T-helper 2 cell treated with Interferon-gamma antibody and Interleukin-4, amounts not matched to agents 100 ng/mL and 5 ng/mL, for 36 hours (primary cell): Measurements from ENCODE around the gene SPATS2. TPM values are rescaled to one million over a fixed set of nuclear protein-coding genes. Genes with fewer than 3 reads are reported as not detected.

Experiments
- intact Hi-C: fragments of 100-400 bp; cut with micrococcal nuclease; formaldehyde crosslinking; loops from one replicate; pipeline ENCODE4 v1.15.1; 2023
- total RNA-seq: library from RNA; stranded (reverse); gene quantifications from 2 replicates; pipeline ENCODE4 v1.2.3, GENCODE V29; 2022

Gene SPATS2
- total RNA-seq, 1 donor from 2014 or later = 14.6 TPM

GRCh38 chr12:49335118-49335954 lies 31.9 kb upstream of the SPATS2 start:
- intact Hi-C loops = loop anchor here (5.0 kb wide), 1 partner anchor 353 kb away; no protein-coding TSS in a partner anchor

- intact Hi-C loops = loop anchor here (2.0 to 5.0 kb wide), 2 partner anchors 13 to 354 kb away; partner anchors contain the start of gene TROAP
Measured at GRCh38 chr12:49335955-49336644, 31.2 kb upstream of the SPATS2 start.

GRCh38 chr12:49336645-49337584 lies 30.3 kb upstream of the SPATS2 start, which contains the start of gene C1QL4:
Gene C1QL4 (minus strand): TSS chr12:49337188. CDS start chr12:49336477, 711 bp downstream.
- intact Hi-C loops = loop anchor here (1.0 to 5.0 kb wide), 4 partner anchors 10 to 355 kb away; partner anchors contain the start of gene TROAP

GRCh38 chr12:49338830-49339463 lies 28.3 kb upstream of the SPATS2 start:
- intact Hi-C loops = loop anchor here (5.0 kb wide), 1 partner anchor 357 kb away; no protein-coding TSS in a partner anchor

GRCh38 chr12:49339464-49339861 lies 27.8 kb upstream of the SPATS2 start:
- intact Hi-C loops = loop anchor here (5.0 kb wide), 1 partner anchor 357 kb away; no protein-coding TSS in a partner anchor

- intact Hi-C loops = no loop called here
Measured at GRCh38 chr12:49340095-49340870, 27.0 kb upstream of the SPATS2 start.

- intact Hi-C loops = no loop called here
Measured at GRCh38 chr12:49340971-49341776, 26.1 kb upstream of the SPATS2 start.

GRCh38 chr12:49341777-49342065 lies 25.5 kb upstream of the SPATS2 start:
- intact Hi-C loops = loop anchor here (1.0 kb wide), 1 partner anchor 53 kb away; no protein-coding TSS in a partner anchor

GRCh38 chr12:49342066-49342913 lies 25.0 kb upstream of the SPATS2 start:
- intact Hi-C loops = loop anchor here (1.0 kb wide), 1 partner anchor 54 kb away; no protein-coding TSS in a partner anchor

- intact Hi-C loops = loop anchor here (1.0 kb wide), 1 partner anchor 55 kb away; no protein-coding TSS in a partner anchor
Measured at GRCh38 chr12:49342914-49343731, 24.1 kb upstream of the SPATS2 start.

GRCh38 chr12:49344486-49345050 lies 22.7 kb upstream of the SPATS2 start:
- intact Hi-C loops = no loop called here

- intact Hi-C loops = no loop called here
Measured at GRCh38 chr12:49345051-49345824, 22.0 kb upstream of the SPATS2 start.

- intact Hi-C loops = no loop called here
Measured at GRCh38 chr12:49345825-49346658, 21.2 kb upstream of the SPATS2 start.

GRCh38 chr12:49346659-49347310 lies 20.5 kb upstream of the SPATS2 start, which contains the start of gene DNAJC22:
Gene DNAJC22 (plus strand): TSS chr12:49346888. CDS start chr12:49348873, 1,985 bp downstream.
- intact Hi-C loops = loop anchor here (1.0 kb wide), 2 partner anchors 9 to 58 kb away; partner anchors contain the start of gene C1QL4
